HL-60 (cell line): ENCODE measurements around the gene GJD4.

ENCODE experiments used
- DNase-seq, 2 experiments: peaks; one replicate each; pipeline ENCODE4 v3.0.0-alpha.2; 2010 to 2020; ENCODE audit warnings: low read depth in 1 of 2, low spot score in 1 of 2
- H3K27ac ChIP-seq: fragments of 250-450 bp; sonication (Bioruptor Pico); replicated peaks from 2 replicates; pipeline ENCODE4 v1.5.1; 2020; ENCODE audit warnings: mild to moderate bottlenecking, moderate library complexity
- H3K27me3 ChIP-seq: fragments of 250-450 bp; sonication (Bioruptor Pico); 2 replicates; pipeline ENCODE4 v1.5.1; 2021; ENCODE audit warnings: mild to moderate bottlenecking, moderate library complexity; ENCODE audit not compliant: insufficient read depth, poor library complexity, severe bottlenecking
- H3K4me3 ChIP-seq: replicated peaks from 2 replicates; pipeline ENCODE4 v1.5.1; 2011; ENCODE audit warnings: mild to moderate bottlenecking, control low read depth, low read length; ENCODE audit not compliant: insufficient read depth
- CTCF ChIP-seq: IDR thresholded peaks from one replicate; pipeline ENCODE4 v1.5.1; 2011; ENCODE audit warnings: low read length, control low read depth, inconsistent platforms; ENCODE audit not compliant: insufficient read depth
- GABPA ChIP-seq: IDR thresholded peaks from 2 replicates; pipeline ENCODE4 v1.6.1; 2012; ENCODE audit warnings: low read depth
- POLR2AphosphoS5 ChIP-seq: IDR thresholded peaks from 2 replicates; pipeline ENCODE4 v1.6.1; 2012; ENCODE audit warnings: low read depth
- REST ChIP-seq: IDR thresholded peaks from 2 replicates; pipeline ENCODE4 v1.6.1; 2012; ENCODE audit warnings: low read depth; ENCODE audit not compliant: insufficient replicate concordance
- SPI1 ChIP-seq: IDR thresholded peaks from 2 replicates; pipeline ENCODE4 v1.6.1; 2012; ENCODE audit warnings: low read depth, mild to moderate bottlenecking, borderline replicate concordance

Gene GJD4

GRCh38 chr10:35640951-35641675 is 36.0 kb downstream of the GJD4 start:
- DNase-seq: peak; percentile 47 to 65
- H3K27ac ChIP-seq: no peak overlapping the region
- TF ChIP-seq GABPA (no peak), CTCF (no peak), REST (no peak), SPI1 (no peak), POLR2AphosphoS5 (no peak)
- H3K27me3 ChIP-seq: peaks cover 56% of the 10 kb centered on the region
- H3K4me3 ChIP-seq: peak overlapping the region; percentile 42

GRCh38 chr10:35641676-35642034 is 36.5 kb downstream of the GJD4 start:
- DNase-seq: no peak
- H3K27ac ChIP-seq: no peak overlapping the region

More at GRCh38 chr10:35641676-35642034, 36.5 kb downstream of the GJD4 start:
- Histone ChIP-seq H3K27me3 (peaks cover 56% of the 10 kb centered on the region), H3K4me3 (peak overlapping the region; percentile 42)
- TF ChIP-seq POLR2AphosphoS5 (no peak), GABPA (no peak), CTCF (no peak), REST (no peak), SPI1 (no peak)
